Measurements from ENCODE around the gene LRBA. TPM values are rescaled to one million over a fixed set of nuclear protein-coding genes. Genes with fewer than 3 reads are reported as not detected.

Gene LRBA
- total and polyA plus RNA-seq, 9 donors, result 20.7 to 30.5 (median 27.7) TPM

- WGBS (ENCODE audit: insufficient coverage), result no CpG with 5 or more reads among the region's 4 CpGs
- no peak for DNase-seq
- no peaks in the 10 kb centered on the region for H3K27me3 ChIP-seq (ENCODE audit: control insufficient read depth, insufficient read depth, low read length)
- no peak overlapping the region for H3K27ac ChIP-seq (ENCODE audit: low read length)
- no peaks in the 10 kb centered on the region for H3K36me3 ChIP-seq (ENCODE audit: control insufficient read depth, insufficient read depth, low read length)
- H3K4me1 ChIP-seq (ENCODE audit: control insufficient read depth, insufficient read depth, low read length), result no peaks in the 10 kb centered on the region
- H3K4me3 ChIP-seq (ENCODE audit: low read length), result no peak overlapping the region
- H3K9me3 ChIP-seq (replicated peaks; ENCODE audit: control insufficient read depth, low read depth, low read length), result no peaks in the 10 kb centered on the region
Measured at GRCh38 chr4:150889306-150889705, 125.8 kb downstream of the LRBA start.

- Histone ChIP-seq H3K4me3 (ENCODE audit: low read length) (no peak overlapping the region), H3K4me1 (ENCODE audit: control insufficient read depth, insufficient read depth, low read length) (no peaks in the 10 kb centered on the region), H3K27me3 (ENCODE audit: control insufficient read depth, insufficient read depth, low read length) (no peaks in the 10 kb centered on the region), H3K27ac (ENCODE audit: low read length) (no peak overlapping the region), H3K9me3 (replicated peaks; ENCODE audit: control insufficient read depth, low read depth, low read length) (no peaks in the 10 kb centered on the region), H3K36me3 (ENCODE audit: control insufficient read depth, insufficient read depth, low read length) (no peaks in the 10 kb centered on the region)
- DNase-seq, result no peak
Measured at GRCh38 chr4:150888625-150889024, 126.5 kb downstream of the LRBA start.

- no peak overlapping the region for H3K27ac ChIP-seq (ENCODE audit: low read length)
- H3K36me3 ChIP-seq (ENCODE audit: control insufficient read depth, insufficient read depth, low read length), result no peaks in the 10 kb centered on the region
- no peaks in the 10 kb centered on the region for H3K27me3 ChIP-seq (ENCODE audit: control insufficient read depth, insufficient read depth, low read length)
- H3K9me3 ChIP-seq (replicated peaks; ENCODE audit: control insufficient read depth, low read depth, low read length), result no peaks in the 10 kb centered on the region
- H3K4me3 ChIP-seq (ENCODE audit: low read length), result no peak overlapping the region
- WGBS (ENCODE audit: insufficient coverage), result no CpG with 5 or more reads among the region's 1 CpG
- no peaks in the 10 kb centered on the region for H3K4me1 ChIP-seq (ENCODE audit: control insufficient read depth, insufficient read depth, low read length)
- no peak for DNase-seq
Measured at GRCh38 chr4:150888217-150888616, 126.9 kb downstream of the LRBA start.

- Histone ChIP-seq H3K36me3 (ENCODE audit: control insufficient read depth, insufficient read depth, low read length) (no peaks in the 10 kb centered on the region), H3K4me1 (ENCODE audit: control insufficient read depth, insufficient read depth, low read length) (no peaks in the 10 kb centered on the region), H3K4me3 (ENCODE audit: low read length) (no peak overlapping the region), H3K27ac (ENCODE audit: low read length) (no peak overlapping the region), H3K27me3 (ENCODE audit: control insufficient read depth, insufficient read depth, low read length) (no peaks in the 10 kb centered on the region), H3K9me3 (replicated peaks; ENCODE audit: control insufficient read depth, low read depth, low read length) (no peaks in the 10 kb centered on the region)
- no CpG with 5 or more reads among the region's 1 CpG for WGBS (ENCODE audit: insufficient coverage)
- no peak for DNase-seq
Measured at GRCh38 chr4:150886597-150886996, 128.5 kb downstream of the LRBA start.

GRCh38 chr4:150884625-150885024, 130.5 kb downstream of the LRBA start:
- peaks cover 2% of the 10 kb centered on the region for H3K36me3 ChIP-seq (ENCODE audit: control insufficient read depth, insufficient read depth, low read length)
- no peaks in the 10 kb centered on the region for H3K27me3 ChIP-seq (ENCODE audit: control insufficient read depth, insufficient read depth, low read length)
- DNase-seq, result no peak
- H3K4me3 ChIP-seq (ENCODE audit: low read length), result no peak overlapping the region
- H3K27ac ChIP-seq (ENCODE audit: low read length), result no peak overlapping the region
- H3K9me3 ChIP-seq (replicated peaks; ENCODE audit: control insufficient read depth, low read depth, low read length), result no peaks in the 10 kb centered on the region
- H3K4me1 ChIP-seq (ENCODE audit: control insufficient read depth, insufficient read depth, low read length), result no peaks in the 10 kb centered on the region
- no CpG with 5 or more reads among the region's 1 CpG for WGBS (ENCODE audit: insufficient coverage)

GRCh38 chr4:150875367-150875766, 139.7 kb downstream of the LRBA start:
- WGBS (ENCODE audit: insufficient coverage), result no CpG with 5 or more reads among the region's 1 CpG
- H3K27ac ChIP-seq (ENCODE audit: low read length), result no peak overlapping the region

GRCh38 chr4:150874338-150875226, 140.5 kb downstream of the LRBA start:
- no peak overlapping the region for H3K4me3 ChIP-seq (ENCODE audit: low read length)
- no peak overlapping the region for H3K27ac ChIP-seq (ENCODE audit: low read length)
- peak; percentile 4 for DNase-seq
- peaks cover 5% of the 10 kb centered on the region for H3K36me3 ChIP-seq (ENCODE audit: control insufficient read depth, insufficient read depth, low read length)
- H3K4me1 ChIP-seq (ENCODE audit: control insufficient read depth, insufficient read depth, low read length), result no peaks in the 10 kb centered on the region
- 83% methylated on average over 4 of the region's 6 CpGs for WGBS (ENCODE audit: insufficient coverage)
- H3K27me3 ChIP-seq (ENCODE audit: control insufficient read depth, insufficient read depth, low read length), result no peaks in the 10 kb centered on the region
- H3K9me3 ChIP-seq (replicated peaks; ENCODE audit: control insufficient read depth, low read depth, low read length), result peaks cover 4% of the 10 kb centered on the region

More at GRCh38 chr4:150875367-150875766, 139.7 kb downstream of the LRBA start:
- Histone ChIP-seq H3K4me1 (ENCODE audit: control insufficient read depth, insufficient read depth, low read length) (no peaks in the 10 kb centered on the region), H3K36me3 (ENCODE audit: control insufficient read depth, insufficient read depth, low read length) (peaks cover 7% of the 10 kb centered on the region), H3K27me3 (ENCODE audit: control insufficient read depth, insufficient read depth, low read length) (no peaks in the 10 kb centered on the region), H3K9me3 (replicated peaks; ENCODE audit: control insufficient read depth, low read depth, low read length) (peaks cover 4% of the 10 kb centered on the region), H3K4me3 (ENCODE audit: low read length) (no peak overlapping the region)
- no peak for DNase-seq

GRCh38 chr4:150867148-150867547, 147.9 kb downstream of the LRBA start:
- Histone ChIP-seq H3K9me3 (replicated peaks; ENCODE audit: control insufficient read depth, low read depth, low read length) (no peaks in the 10 kb centered on the region), H3K4me3 (ENCODE audit: low read length) (no peak overlapping the region), H3K27me3 (ENCODE audit: control insufficient read depth, insufficient read depth, low read length) (no peaks in the 10 kb centered on the region), H3K27ac (ENCODE audit: low read length) (no peak overlapping the region), H3K36me3 (ENCODE audit: control insufficient read depth, insufficient read depth, low read length) (no peaks in the 10 kb centered on the region), H3K4me1 (ENCODE audit: control insufficient read depth, insufficient read depth, low read length) (no peaks in the 10 kb centered on the region)
- no CpG with 5 or more reads among the region's 4 CpGs for WGBS (ENCODE audit: insufficient coverage)
- DNase-seq, result peak; percentile 90

- no peak for DNase-seq
- no peaks in the 10 kb centered on the region for H3K27me3 ChIP-seq (ENCODE audit: control insufficient read depth, insufficient read depth, low read length)
- no peaks in the 10 kb centered on the region for H3K36me3 ChIP-seq (ENCODE audit: control insufficient read depth, insufficient read depth, low read length)
- no peak overlapping the region for H3K4me3 ChIP-seq (ENCODE audit: low read length)
- WGBS (ENCODE audit: insufficient coverage), result 86% methylated on average over 6 of the region's 7 CpGs
- H3K27ac ChIP-seq (ENCODE audit: low read length), result no peak overlapping the region
- no peaks in the 10 kb centered on the region for H3K9me3 ChIP-seq (replicated peaks; ENCODE audit: control insufficient read depth, low read depth, low read length)
- no peaks in the 10 kb centered on the region for H3K4me1 ChIP-seq (ENCODE audit: control insufficient read depth, insufficient read depth, low read length)
Measured at GRCh38 chr4:150863456-150863855, 151.6 kb downstream of the LRBA start.

- no peaks in the 10 kb centered on the region for H3K27me3 ChIP-seq (ENCODE audit: control insufficient read depth, insufficient read depth, low read length)
- no peaks in the 10 kb centered on the region for H3K4me1 ChIP-seq (ENCODE audit: control insufficient read depth, insufficient read depth, low read length)
- H3K36me3 ChIP-seq (ENCODE audit: control insufficient read depth, insufficient read depth, low read length), result no peaks in the 10 kb centered on the region
- H3K4me3 ChIP-seq (ENCODE audit: low read length), result no peak overlapping the region
- H3K9me3 ChIP-seq (replicated peaks; ENCODE audit: control insufficient read depth, low read depth, low read length), result no peaks in the 10 kb centered on the region
- H3K27ac ChIP-seq (ENCODE audit: low read length), result no peak overlapping the region
- WGBS (ENCODE audit: insufficient coverage), result 100% methylated on average over 1 of the region's 5 CpGs
- DNase-seq, result no peak
Measured at GRCh38 chr4:150862829-150863228, 152.3 kb downstream of the LRBA start.

Data from muscle of leg (tissue), 11 donors.